ENCODE measurements around the gene PHETA1.
"Not testable (repeated sequence)": the region's sequence is repeated elsewhere in the genome, so short reads cannot be mapped to it uniquely, and the experiment has no call there.

PHETA1 gene

GRCh38 chr12:111341426-111342065 lies 27.3 kb downstream of the PHETA1 start:
- TF ChIP-seq SP1 (IDR thresholded peaks at IDR 0.05) = no peak
- TF ChIP-seq LEF1 (IDR thresholded peaks at IDR 0.05; ENCODE audit: borderline replicate concordance) = no peak
- TF ChIP-seq ARNT (IDR thresholded peaks at IDR 0.05) = no peak
- no peak for DNase-seq (ENCODE audit: extremely low spot score)
- POLR2A ChIA-PET = no interaction called here
- CTCF ChIA-PET = interaction anchor here (1.0 kb wide), 1 partner anchor 11 kb away, joined by 4 read pairs; no protein-coding TSS in a partner anchor

GRCh38 chr12:111340680-111341079 lies 28.2 kb downstream of the PHETA1 start:
- POLR2A ChIA-PET; DNase-seq (ENCODE audit: extremely low spot score); CTCF ChIA-PET: not testable (repeated sequence)

GRCh38 chr12:111340231-111340630 lies 28.7 kb downstream of the PHETA1 start:
- no peak for TF ChIP-seq LEF1 (IDR thresholded peaks at IDR 0.05; ENCODE audit: borderline replicate concordance)
- TF ChIP-seq SUZ12 (IDR thresholded peaks at IDR 0.05) = no peak
- no peak for TF ChIP-seq FOXM1 (IDR thresholded peaks at IDR 0.05; ENCODE audit: borderline replicate concordance)
- no peak for TF ChIP-seq ZNF384 (IDR thresholded peaks at IDR 0.05)
- TF ChIP-seq BHLHE40 (IDR thresholded peaks at IDR 0.05; ENCODE audit: borderline replicate concordance) = no peak
- TF ChIP-seq TARDBP (IDR thresholded peaks at IDR 0.05) = no peak
- TF ChIP-seq HDGF (IDR thresholded peaks at IDR 0.05; ENCODE audit: borderline replicate concordance) = no peak
- CTCF ChIA-PET = no interaction called here
- no peak for DNase-seq (ENCODE audit: extremely low spot score)
- POLR2A ChIA-PET = interaction anchor here (0.9 kb wide), 1 partner anchor 29 kb away, joined by 3 read pairs; the partner anchor contains the start of gene PHETA1

GRCh38 chr12:111339321-111339938 lies 29.5 kb downstream of the PHETA1 start:
- DNase-seq (ENCODE audit: extremely low spot score) = no peak
- CTCF ChIA-PET = no interaction called here
- TF ChIP-seq FOXM1 (IDR thresholded peaks at IDR 0.05; ENCODE audit: borderline replicate concordance) (no peak), FOXA1 (IDR thresholded peaks at IDR 0.05) (no peak), BHLHE40 (IDR thresholded peaks at IDR 0.05; ENCODE audit: borderline replicate concordance) (no peak), HDGF (IDR thresholded peaks at IDR 0.05; ENCODE audit: borderline replicate concordance) (no peak), FOXK2 (IDR thresholded peaks at IDR 0.05) (no peak), SP1 (IDR thresholded peaks at IDR 0.05) (no peak), ELF4 (IDR thresholded peaks at IDR 0.05) (no peak), NFRKB (IDR thresholded peaks at IDR 0.05) (no peak), CTBP1 (IDR thresholded peaks at IDR 0.05; ENCODE audit: borderline replicate concordance) (no peak), L3MBTL2 (conservative IDR thresholded peaks at IDR 0.05) (no peak), LEF1 (IDR thresholded peaks at IDR 0.05; ENCODE audit: borderline replicate concordance) (no peak)
- POLR2A ChIA-PET = interaction anchor here (0.9 kb wide), 1 partner anchor 30 kb away, joined by 3 read pairs; the partner anchor contains the start of gene PHETA1

GRCh38 chr12:111338096-111338495 lies 30.8 kb downstream of the PHETA1 start:
- CTCF ChIA-PET = no interaction called here
- POLR2A ChIA-PET = no interaction called here
- no peak for DNase-seq (ENCODE audit: extremely low spot score)
- no peak for TF ChIP-seq SUZ12 (IDR thresholded peaks at IDR 0.05)
- TF ChIP-seq PKNOX1 (IDR thresholded peaks at IDR 0.05) = no peak
- TF ChIP-seq FOXK2 (IDR thresholded peaks at IDR 0.05) = no peak
- TF ChIP-seq L3MBTL2 (conservative IDR thresholded peaks at IDR 0.05) = no peak
- no peak for TF ChIP-seq HDGF (IDR thresholded peaks at IDR 0.05; ENCODE audit: borderline replicate concordance)
- TF ChIP-seq ELF4 (IDR thresholded peaks at IDR 0.05) = no peak

GRCh38 chr12:111337371-111337770 lies 31.5 kb downstream of the PHETA1 start:
- POLR2A ChIA-PET = no interaction called here

GRCh38 chr12:111336411-111336810 lies 32.5 kb downstream of the PHETA1 start:
- DNase-seq (ENCODE audit: extremely low spot score); POLR2A ChIA-PET; CTCF ChIA-PET: not testable (repeated sequence)

More at GRCh38 chr12:111337371-111337770, 31.5 kb downstream of the PHETA1 start:
- TF ChIP-seq FOXK2 (IDR thresholded peaks at IDR 0.05) = no peak
- no peak for TF ChIP-seq FOXA1 (IDR thresholded peaks at IDR 0.05)
- TF ChIP-seq ZNF384 (IDR thresholded peaks at IDR 0.05) = no peak
- TF ChIP-seq TARDBP (IDR thresholded peaks at IDR 0.05) = no peak
- CTCF ChIA-PET = no interaction called here
- DNase-seq (ENCODE audit: extremely low spot score) = no peak

- CTCF ChIA-PET = no interaction called here
- POLR2A ChIA-PET = no interaction called here
- DNase-seq (ENCODE audit: extremely low spot score) = no peak
- TF ChIP-seq FOXM1 (IDR thresholded peaks at IDR 0.05; ENCODE audit: borderline replicate concordance) = no peak
- TF ChIP-seq ARNT (IDR thresholded peaks at IDR 0.05) = no peak
- TF ChIP-seq CTBP1 (IDR thresholded peaks at IDR 0.05; ENCODE audit: borderline replicate concordance) = no peak
- no peak for TF ChIP-seq SP1 (IDR thresholded peaks at IDR 0.05)
- TF ChIP-seq ZNF384 (IDR thresholded peaks at IDR 0.05) = no peak
- no peak for TF ChIP-seq HDGF (IDR thresholded peaks at IDR 0.05; ENCODE audit: borderline replicate concordance)
- TF ChIP-seq SUZ12 (IDR thresholded peaks at IDR 0.05) = no peak
- TF ChIP-seq BHLHE40 (IDR thresholded peaks at IDR 0.05; ENCODE audit: borderline replicate concordance) = no peak
- no peak for TF ChIP-seq L3MBTL2 (conservative IDR thresholded peaks at IDR 0.05)
Observed at GRCh38 chr12:111335811-111336210, 33.1 kb downstream of the PHETA1 start.

- POLR2A ChIA-PET = not testable (repeated sequence)
Observed at GRCh38 chr12:111335301-111335700, 33.6 kb downstream of the PHETA1 start.

More at GRCh38 chr12:111335301-111335700, 33.6 kb downstream of the PHETA1 start:
- DNase-seq (ENCODE audit: extremely low spot score); CTCF ChIA-PET: not testable (repeated sequence)

Data from HEK293T (cell line).